Islet precursor cell (in vitro differentiated cells): ENCODE measurements around the gene ABCB7.
"Not testable (repeated sequence)": the region's sequence is repeated elsewhere in the genome, so short reads cannot be mapped to it uniquely, and the experiment has no call there.

Experiments used
- DNase-seq: peaks from one replicate; pipeline ENCODE4 v3.0.0-alpha.2; 2018

The ABCB7 gene

DNA sequence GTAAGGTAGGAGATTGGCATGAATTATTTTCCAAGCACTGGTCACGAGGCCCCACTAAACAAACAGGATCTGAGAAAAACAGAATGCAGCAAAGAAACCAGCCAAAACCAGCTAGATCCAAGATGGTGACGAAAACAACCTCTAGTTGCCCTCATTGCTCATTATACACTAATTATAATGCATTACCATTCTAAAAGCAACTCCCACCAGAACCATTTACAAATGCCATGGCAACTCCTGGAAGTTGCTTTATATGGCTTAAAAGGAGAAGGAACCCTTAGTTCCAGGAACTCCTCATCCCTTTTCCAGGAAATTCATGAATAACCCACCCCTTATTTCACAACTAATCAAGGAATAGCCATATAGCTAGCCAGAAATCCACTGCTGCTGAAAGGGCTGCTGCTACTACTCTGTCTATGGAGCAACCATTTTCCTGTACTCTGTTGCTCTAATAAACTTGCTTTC, 69.3 kb downstream of the ABCB7 start:
- DNase-seq, result no peak

DNA sequence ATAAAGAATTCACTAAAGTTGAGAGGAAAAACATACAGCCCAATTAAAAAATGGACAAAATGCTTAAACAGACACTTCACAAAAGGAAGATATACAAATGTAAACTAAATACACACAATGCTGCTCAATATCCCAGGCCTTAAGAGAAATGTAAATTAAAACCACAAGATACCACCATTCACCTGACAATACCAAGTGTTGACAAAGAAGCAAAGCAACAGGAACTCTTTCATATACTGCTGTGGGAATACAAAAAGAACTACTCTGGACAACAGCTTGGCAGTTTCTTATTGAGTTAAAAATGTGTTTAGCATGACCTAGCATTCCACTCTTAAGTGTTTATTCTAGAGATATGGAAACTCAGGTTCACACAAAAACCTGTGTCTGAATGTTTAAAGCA, 71.3 kb downstream of the ABCB7 start:
- no peak for DNase-seq

DNA sequence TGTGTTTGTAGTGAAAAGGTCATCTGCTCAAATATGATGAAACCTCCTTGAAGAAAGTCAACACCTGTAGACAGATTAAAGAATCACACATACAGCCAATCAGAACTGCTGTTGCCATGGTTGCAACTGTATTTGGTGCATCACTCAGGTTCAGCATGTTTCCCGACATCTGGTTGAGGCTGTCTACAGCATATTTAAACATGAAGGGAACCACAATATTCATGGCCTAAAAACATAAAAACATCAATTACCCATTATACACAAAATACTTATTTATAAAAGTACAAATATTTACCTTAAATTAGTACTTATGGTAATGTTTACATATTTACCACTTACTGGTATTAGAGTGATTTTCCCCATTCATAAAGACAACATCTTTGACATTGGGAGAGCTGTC, 79.7 kb downstream of the ABCB7 start:
- DNase-seq, result no peak

DNA sequence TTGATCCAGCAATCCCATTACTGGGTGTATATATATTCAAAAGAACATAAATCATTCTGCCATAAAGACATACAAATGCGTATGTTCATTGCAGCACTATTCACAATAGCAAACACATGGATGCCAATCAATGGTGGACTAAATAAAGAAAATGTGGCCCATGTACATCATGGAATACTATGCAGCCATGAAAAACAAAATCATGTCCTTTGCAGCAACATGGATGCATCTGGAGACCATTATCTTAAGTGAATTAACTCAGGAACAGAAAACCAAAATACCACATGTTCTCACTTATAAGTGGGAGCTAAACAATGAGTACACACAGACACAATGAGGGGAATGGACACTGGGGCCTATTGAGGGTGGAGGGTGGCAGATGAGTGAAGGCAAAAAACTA, 81.6 kb downstream of the ABCB7 start:
- no peak for DNase-seq

DNA sequence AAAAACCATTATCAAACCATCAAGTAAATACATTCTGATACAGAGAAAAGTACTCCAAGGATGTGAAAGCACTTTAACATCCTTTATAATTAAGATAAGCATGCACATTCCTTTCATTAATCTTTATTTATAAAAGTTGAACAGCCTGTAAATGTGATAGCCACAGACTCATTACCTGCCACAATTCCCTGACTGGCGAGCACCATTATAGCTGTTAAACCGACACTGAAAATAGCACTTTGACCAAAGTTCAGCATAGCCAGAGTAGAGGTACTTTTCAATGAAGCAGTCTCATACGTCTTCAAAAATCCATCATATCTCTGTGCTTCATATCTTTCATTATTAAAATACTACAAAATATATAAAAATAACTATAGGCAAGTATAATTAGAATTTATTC, 84.7 kb downstream of the ABCB7 start:
- no peak for DNase-seq

DNA sequence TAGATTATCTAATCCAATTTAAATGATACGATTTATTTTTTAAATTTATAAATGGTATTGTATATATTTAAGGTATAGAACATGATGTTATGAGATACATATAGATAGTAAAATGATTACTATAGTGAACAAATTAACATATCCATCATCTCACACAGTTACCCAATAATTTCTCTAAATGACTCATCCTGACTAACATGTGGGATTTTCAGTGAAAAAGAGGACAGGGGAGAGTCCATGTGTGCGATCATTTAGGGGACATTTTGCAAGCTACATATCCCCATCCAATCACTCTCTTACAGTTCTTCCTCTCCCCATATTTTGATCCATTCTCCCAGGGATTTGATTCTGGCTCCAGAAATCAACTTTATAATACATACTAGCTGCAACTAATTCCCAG, 88.2 kb downstream of the ABCB7 start:
- DNase-seq, result no peak

DNA sequence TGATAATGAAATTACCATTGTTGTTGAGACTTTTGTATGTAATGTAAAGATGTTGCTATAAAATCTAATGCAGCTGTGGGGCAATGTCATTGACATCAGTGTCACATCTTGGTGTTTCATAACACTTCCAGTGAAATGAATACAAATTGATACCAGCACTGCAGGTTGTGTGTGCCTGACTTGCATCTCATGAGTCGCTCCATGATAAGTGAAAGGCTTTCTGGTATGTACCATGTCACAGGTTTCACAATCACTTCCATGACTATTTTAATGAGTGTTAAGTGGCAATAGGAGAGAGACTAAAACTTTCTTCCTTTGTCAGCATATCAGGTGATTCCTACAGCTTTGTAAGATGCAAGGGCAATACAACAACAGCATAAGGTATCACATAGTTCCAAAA, 94.4 kb downstream of the ABCB7 start:
- DNase-seq, result no peak

DNA sequence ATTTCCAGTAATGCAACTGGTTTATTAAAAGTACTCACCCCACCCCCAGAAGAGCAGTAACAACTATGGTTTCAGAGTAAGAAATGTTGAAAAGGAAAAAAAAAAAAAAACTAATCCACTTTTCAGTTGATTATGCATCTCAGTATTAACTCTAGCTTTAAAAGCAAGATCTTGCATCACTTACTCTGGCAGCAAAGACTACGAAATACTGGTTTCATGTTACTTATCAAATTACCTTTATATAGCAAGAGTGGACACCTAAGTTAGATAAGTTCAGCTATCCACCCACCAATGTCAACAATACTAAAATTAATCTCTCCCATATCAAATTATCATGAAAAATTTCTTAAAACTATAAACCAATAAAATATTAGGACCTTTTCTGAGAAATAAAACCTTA, 105.0 kb downstream of the ABCB7 start:
- DNase-seq, result no peak

DNA sequence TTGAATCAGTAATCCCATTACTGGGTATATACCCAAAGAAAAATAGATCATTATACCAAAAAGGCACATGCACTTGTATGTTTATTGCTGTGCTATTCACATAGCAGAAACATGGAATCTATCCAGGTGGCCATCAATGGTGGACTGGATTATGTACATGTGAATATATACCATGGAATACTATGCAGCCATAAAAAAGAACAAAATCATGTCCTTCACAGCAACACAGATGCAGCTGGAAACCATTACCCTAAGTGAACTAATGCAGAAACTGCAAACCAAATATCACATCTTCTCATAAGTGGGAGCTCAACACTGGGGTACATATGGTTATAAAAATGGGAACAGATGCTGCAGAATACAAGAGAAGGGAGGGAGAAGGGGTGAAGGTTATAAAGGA, 110.7 kb downstream of the ABCB7 start:
- DNase-seq, result no peak

DNA sequence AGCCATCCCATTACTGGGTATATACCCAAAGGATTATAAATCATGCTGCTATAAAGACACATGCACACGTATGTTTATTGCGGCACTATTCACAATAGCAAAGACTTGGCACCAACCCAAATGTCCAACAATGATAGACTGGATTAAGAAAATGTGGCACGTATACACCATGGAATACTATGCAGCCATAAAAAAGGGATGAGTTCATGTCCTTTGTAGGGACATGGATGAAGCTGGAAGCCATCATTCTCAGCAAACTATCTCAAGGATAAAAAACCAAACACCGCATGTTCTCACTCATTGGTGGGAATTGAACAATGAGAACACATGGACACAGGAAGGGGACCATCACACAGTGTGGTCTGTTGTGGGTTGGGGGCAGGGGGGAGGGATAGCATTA, 111.9 kb downstream of the ABCB7 start:
- not testable (repeated sequence) for DNase-seq

DNA sequence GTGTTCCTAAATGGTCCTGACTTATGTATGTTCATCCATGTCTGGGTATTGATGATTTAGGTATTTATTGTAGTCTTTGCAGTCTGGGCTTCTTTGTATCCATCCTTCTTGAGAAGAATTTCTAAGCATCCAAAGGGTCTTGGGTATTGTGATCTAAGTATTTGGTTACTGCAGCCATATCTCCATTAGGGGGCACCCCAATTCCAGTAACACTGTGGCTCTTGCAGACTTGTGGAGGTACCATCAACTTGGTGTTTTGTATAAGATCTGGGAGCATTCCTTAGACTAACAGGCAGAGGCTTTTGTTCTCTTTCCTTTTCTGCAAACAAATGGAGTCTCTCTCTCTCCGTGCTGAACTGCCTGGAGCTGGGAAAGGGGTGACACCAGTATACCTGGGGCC, 117.2 kb downstream of the ABCB7 start:
- no peak for DNase-seq
